ENCODE data around the gene HECTD4.

The HECTD4 gene

GRCh38 chr12:112283546-112283945, 98.7 kb downstream of the HECTD4 start:
- no peak for TF ChIP-seq CTCF (IDR thresholded peaks at IDR 0.05; ENCODE audit: extremely low read depth, insufficient read depth, missing control alignments)
- in situ Hi-C loops (cut with MboI; ENCODE audit: low pct_unique_long_range_greater_than_20kb, low sequenced_read_pairs, unreplicated experiment) = no loop called here
- no peak for DNase-seq (ENCODE audit: low spot score)

- TF ChIP-seq CTCF (IDR thresholded peaks at IDR 0.05; ENCODE audit: extremely low read depth, insufficient read depth, missing control alignments) = no peak
- no peak for DNase-seq (ENCODE audit: low spot score)
- in situ Hi-C loops (cut with MboI; ENCODE audit: low pct_unique_long_range_greater_than_20kb, low sequenced_read_pairs, unreplicated experiment) = no loop called here
Observed at GRCh38 chr12:112282920-112283319, 99.3 kb downstream of the HECTD4 start.

GRCh38 chr12:112275836-112276235, 106.4 kb downstream of the HECTD4 start:
- in situ Hi-C loops (cut with MboI; ENCODE audit: low pct_unique_long_range_greater_than_20kb, low sequenced_read_pairs, unreplicated experiment) = no loop called here
- TF ChIP-seq CTCF (IDR thresholded peaks at IDR 0.05; ENCODE audit: extremely low read depth, insufficient read depth, missing control alignments) = no peak
- DNase-seq (ENCODE audit: low spot score) = no peak

GRCh38 chr12:112275207-112275606, 107.0 kb downstream of the HECTD4 start:
- no peak for TF ChIP-seq CTCF (IDR thresholded peaks at IDR 0.05; ENCODE audit: extremely low read depth, insufficient read depth, missing control alignments)
- in situ Hi-C loops (cut with MboI; ENCODE audit: low pct_unique_long_range_greater_than_20kb, low sequenced_read_pairs, unreplicated experiment) = no loop called here
- DNase-seq (ENCODE audit: low spot score) = no peak

- TF ChIP-seq CTCF (IDR thresholded peaks at IDR 0.05; ENCODE audit: extremely low read depth, insufficient read depth, missing control alignments) = no peak
- in situ Hi-C loops (cut with MboI; ENCODE audit: low pct_unique_long_range_greater_than_20kb, low sequenced_read_pairs, unreplicated experiment) = no loop called here
- DNase-seq (ENCODE audit: low spot score) = no peak
Observed at GRCh38 chr12:112270673-112271072, 111.6 kb downstream of the HECTD4 start.

GRCh38 chr12:112266473-112266872, 115.8 kb downstream of the HECTD4 start:
- TF ChIP-seq CTCF (IDR thresholded peaks at IDR 0.05; ENCODE audit: extremely low read depth, insufficient read depth, missing control alignments) = no peak
- in situ Hi-C loops (cut with MboI; ENCODE audit: low pct_unique_long_range_greater_than_20kb, low sequenced_read_pairs, unreplicated experiment) = no loop called here
- no peak for DNase-seq (ENCODE audit: low spot score)

GRCh38 chr12:112261559-112261958, 120.7 kb downstream of the HECTD4 start:
- in situ Hi-C loops (cut with MboI; ENCODE audit: low pct_unique_long_range_greater_than_20kb, low sequenced_read_pairs, unreplicated experiment) = no loop called here
- no peak for DNase-seq (ENCODE audit: low spot score)
- TF ChIP-seq CTCF (IDR thresholded peaks at IDR 0.05; ENCODE audit: extremely low read depth, insufficient read depth, missing control alignments) = no peak

All from GM13977 (cell line).